ENCODE results near the gene HIP1R.
A peak's percentile ranks its signal among the peaks of the same experiment; 100 is the strongest.

Gene HIP1R

DNA sequence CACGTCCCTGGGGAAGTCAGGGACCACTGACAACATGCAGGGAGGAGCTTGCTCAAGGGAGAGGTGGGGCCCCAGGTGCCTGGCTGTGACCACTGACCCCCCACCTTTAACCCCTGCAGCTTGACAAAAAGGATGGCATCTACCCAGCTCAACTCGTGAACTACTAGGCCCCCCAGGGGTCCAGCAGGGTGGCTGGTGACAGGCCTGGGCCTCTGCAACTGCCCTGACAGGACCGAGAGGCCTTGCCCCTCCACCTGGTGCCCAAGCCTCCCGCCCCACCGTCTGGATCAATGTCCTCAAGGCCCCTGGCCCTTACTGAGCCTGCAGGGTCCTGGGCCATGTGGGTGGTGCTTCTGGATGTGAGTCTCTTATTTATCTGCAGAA is 26.3 kb downstream of the HIP1R start:
- DNase-seq (ENCODE audit: low spot score) = peak; percentile 39

GRCh38 chr12:122862110-122862634 is 26.9 kb downstream of the HIP1R start:
- DNase-seq (ENCODE audit: low spot score) = peak; percentile 32

DNA sequence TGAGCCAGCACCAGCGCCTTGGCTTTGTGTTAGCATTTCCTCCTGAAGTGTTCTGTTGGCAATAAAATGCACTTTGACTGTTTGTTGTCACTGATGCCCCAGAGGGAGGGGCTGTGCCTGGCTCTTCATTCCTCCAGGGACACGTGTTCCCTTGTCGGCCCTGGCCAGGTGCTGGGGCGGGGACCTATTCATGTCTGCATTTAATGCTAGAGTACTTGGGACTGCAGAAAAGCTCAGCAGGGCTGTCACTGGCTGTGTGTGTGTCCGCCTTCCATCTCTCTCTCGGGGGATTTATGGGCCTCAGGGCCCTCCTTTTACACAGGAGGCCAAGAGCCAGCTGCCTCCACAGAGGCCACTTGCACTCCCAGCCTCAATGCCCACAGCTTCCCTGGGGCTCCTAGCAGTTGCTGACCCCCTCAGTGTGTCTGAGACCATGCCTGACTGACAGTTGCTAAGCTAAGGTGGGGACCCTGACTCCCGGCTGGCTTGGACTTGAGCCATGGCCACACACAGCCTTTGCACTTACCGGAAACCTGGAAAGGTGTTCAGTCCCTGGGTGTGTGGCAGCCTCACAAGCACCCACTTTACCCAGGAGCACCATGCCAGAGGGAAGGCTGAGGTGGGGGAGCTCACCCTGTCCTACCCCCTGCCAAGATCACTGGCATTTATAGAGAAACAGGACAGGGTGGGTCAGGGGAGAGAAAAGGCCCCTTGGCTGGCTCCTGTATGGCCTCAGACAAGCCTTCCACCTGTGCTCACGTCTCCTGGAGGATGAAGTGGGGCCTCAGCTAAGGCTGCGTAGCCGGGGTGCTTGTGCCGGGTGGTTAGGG is 27.8 kb downstream of the HIP1R start:
- peak; percentile 46 for DNase-seq (ENCODE audit: low spot score)

DNA sequence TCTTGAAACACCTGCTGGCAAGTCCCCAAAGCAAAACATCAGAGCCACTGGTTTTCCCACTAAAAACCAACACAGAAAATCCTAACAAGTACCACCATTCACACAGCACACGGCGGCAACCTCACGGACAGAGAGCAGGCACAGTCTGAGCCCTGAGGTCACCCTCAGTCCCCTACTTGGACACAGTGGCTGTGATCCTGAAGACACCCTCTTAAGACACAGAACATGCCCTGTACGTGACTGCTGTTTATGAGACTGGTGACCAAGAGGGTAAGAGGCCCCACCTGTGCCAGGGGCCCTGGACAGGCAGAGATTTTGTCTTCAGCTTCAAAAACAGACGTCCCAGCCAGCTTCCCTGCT is 29.6 kb downstream of the HIP1R start:
- DNase-seq (ENCODE audit: low spot score) = no peak

DNA sequence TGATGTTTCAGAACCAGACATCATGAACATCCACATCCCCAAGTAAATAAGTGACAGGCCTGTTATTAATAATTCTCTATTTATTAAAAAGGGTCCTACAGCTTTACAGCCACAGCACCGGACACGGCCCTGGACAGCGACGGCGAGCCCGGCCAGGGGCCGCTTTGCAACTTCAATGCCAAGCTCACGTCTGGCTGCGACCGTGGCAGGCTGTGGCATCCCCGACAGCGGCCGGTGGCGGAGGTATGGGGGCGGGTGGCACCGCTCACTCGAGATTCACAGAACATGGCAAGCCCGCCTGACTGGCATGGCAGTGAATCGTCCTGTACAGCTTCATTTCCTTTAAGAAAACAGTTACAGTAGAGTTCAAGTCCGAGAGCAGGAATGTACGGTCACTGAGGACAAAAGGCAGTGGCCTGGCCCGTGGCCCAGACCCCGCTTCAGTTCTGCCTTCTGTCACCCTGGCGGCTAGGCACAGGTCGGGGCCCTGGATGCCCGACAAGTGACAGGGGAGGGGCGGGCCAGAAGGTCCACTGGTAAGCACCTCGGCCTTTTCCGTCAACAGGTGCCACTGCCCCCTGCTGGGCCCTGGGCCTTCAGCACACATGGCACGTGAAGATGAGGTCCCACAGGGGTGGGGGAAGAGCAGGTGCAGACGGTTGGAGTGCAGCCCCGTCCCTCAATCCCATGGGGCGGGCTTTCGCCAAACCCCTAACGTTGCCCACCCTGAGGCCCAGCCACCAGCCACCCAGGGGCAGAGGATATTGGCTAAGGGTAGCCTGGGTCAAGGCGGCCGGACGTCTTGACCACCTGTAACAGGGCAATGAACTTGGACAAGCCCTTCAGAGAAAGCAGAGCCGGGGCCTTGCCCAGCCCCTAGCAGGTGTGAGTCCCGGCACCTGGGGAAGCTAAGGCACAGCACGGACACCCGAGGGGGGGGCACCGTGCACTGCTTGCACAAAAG is 30.3 kb downstream of the HIP1R start:
- DNase-seq (ENCODE audit: low spot score) = peak; percentile 65

GRCh38 chr12:122866379-122866778 is 31.1 kb downstream of the HIP1R start:
- peak; percentile 28 for DNase-seq (ENCODE audit: low spot score)

- DNase-seq (ENCODE audit: low spot score) = peak; percentile 44
These were observed 31.8 kb downstream of the HIP1R start for GRCh38 chr12:122866950-122867607.

- DNase-seq (ENCODE audit: low spot score) = peak; percentile 67
These were observed 32.6 kb downstream of the HIP1R start for GRCh38 chr12:122867691-122868461.

GRCh38 chr12:122868471-122869177 is 33.4 kb downstream of the HIP1R start:
- no peak for DNase-seq (ENCODE audit: low spot score)

GRCh38 chr12:122869207-122869973 is 34.1 kb downstream of the HIP1R start:
- no peak for DNase-seq (ENCODE audit: low spot score)

GRCh38 chr12:122870163-122870842 is 35.0 kb downstream of the HIP1R start:
- DNase-seq (ENCODE audit: low spot score) = no peak

DNA sequence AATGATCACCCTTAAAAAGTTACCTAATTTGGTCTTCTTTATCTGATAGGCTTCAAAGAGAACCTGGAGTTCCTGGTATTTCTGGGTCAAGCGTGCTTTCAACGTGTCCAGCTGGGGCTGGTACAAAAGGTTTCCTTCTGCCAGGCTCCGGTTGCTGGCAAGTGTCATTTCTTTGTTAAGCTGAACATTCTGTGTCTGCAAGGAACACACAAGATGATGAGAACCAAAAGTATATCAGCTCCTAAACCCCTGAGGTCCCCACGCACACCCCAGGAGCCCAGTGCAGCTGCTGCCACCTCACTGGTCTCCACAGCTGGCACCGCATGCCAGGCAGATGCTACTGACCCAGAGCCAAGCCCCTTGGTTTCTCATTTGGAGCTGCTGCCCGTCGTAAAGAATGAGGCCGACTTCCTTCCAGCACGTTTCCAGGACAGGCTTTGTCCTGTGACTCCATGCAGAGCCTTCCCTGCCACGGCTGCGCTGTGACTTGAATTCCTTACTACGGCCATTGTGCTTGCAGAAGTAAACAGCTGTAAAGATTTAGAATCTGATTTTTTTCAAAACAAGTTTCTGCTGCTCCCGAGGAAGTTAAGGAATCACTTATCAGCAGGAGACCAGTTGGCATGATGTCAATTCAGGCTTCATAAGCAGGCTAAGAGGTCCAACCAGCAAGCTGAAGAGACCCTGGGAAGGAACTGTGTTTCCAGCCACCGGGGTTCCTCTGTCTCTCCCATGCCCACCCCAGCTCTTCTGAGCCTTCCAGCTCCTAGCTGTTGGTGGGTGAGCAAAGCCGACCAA is 35.8 kb downstream of the HIP1R start:
- no peak for DNase-seq (ENCODE audit: low spot score)

DNA sequence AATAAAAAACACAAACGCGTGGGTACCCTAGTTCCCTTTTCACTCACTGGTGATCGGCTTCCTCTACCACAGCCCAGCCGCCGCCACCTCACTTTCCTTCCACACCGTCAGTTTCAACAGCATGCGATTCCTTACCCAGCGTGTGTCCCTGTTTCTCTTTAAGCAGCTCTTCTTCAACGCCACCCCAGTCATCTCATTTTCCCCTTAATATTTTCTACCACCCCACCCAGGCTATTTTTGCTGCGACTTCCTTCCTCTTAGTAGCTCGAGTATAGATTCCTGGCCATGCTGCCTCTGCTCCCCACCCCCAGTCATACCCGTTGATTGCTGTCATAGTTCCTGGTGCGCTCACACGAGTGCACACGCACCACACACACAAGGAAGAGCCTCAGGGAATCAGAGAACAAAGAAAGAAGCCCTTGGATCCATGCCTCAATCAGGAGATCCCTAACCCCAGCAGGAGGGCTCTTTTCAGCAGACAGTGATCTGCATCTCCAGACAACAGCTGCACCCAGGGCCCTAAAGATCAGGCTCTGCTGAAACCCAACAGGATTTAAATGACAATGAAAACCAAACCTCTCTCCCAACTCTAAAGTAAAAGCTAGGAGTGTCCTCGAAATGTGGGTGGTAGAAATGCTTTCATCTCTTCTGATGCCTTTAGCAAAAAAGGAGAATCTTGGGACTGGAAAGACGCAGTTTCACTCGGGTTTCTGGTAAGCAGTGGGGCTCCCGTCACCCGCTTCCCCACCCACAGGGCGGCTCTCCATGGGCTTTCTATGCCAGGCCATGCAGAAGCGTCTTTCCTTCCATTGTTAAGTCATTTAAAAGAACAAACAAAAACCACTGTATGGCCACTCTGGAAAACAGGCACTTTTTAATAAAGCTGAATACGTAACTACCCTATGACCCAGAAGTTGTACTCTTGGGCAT is 36.9 kb downstream of the HIP1R start:
- peak; percentile 57 for DNase-seq (ENCODE audit: low spot score)

DNA sequence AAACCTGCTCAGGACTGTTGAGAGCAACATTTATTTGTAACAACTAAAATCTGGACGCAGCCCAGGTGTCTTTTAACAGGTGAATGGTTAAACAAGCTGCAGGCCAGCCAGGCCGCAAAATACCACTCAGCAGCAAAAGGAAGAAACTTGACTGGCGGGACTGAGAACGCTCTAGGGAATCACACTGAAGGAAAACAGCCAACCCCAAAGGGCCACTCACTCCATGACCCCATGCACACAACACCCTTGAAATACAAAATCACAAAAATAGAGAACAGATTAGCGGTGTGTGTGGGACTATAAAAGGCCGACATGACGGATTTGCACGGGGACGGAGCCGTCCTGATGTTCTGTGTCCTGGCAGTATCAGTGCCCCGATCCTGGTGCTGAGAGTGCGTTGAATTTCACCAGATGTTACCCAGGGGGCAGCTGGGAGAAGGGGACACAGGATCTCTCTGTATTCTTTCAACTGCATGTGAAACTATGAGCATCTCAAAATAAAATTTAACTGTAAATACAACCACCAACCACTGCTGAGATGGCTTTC is 37.6 kb downstream of the HIP1R start:
- DNase-seq (ENCODE audit: low spot score) = no peak

GRCh38 chr12:122873540-122873939 is 38.3 kb downstream of the HIP1R start:
- no peak for DNase-seq (ENCODE audit: low spot score)

GRCh38 chr12:122874081-122874480 is 38.8 kb downstream of the HIP1R start:
- peak; percentile 36 for DNase-seq (ENCODE audit: low spot score)

GRCh38 chr12:122875590-122876220 is 40.4 kb downstream of the HIP1R start:
- DNase-seq (ENCODE audit: low spot score) = no peak
